HEK293 (cell line): ENCODE measurements around the gene CPM.

Experiments
- CTCF ChIA-PET: fragments of 350-600 bp; formaldehyde crosslinking; extraction: SDS; loops from one replicate; lab custom pipeline; 2021; ENCODE audit warnings: antibody characterized with exemption; lab: Yijun Ruan, JAX
- POLR2A ChIA-PET: fragments of 300-600 bp; formaldehyde crosslinking; extraction: SDS; loops from one replicate; lab custom pipeline; 2020; ENCODE audit warnings: antibody characterized with exemption, inconsistent platforms; lab: Yijun Ruan, JAX
- H3K27ac ChIP-seq: fragments of 200-500 bp; sonication (Bioruptor generic); 2 replicates; pipeline ENCODE4 v1.5.1; 2014; ENCODE audit warnings: low read depth, low read length, control low read depth, inconsistent platforms; ENCODE audit errors: extremely low read depth
- H3K36me3 ChIP-seq, 2 experiments: fragments of 200-500 bp in 1 of 2; sonication (Bioruptor generic) in 1 of 2; 1 replicate in 1 of 2; 2 replicates in 1 of 2; pipeline ENCODE4 v1.5.1; 2014 to 2017; ENCODE audit warnings: inconsistent platforms in 2 of 2, low read length in 2 of 2; ENCODE audit not compliant: control insufficient read depth in 2 of 2, insufficient read depth in 1 of 2
- H3K4me1 ChIP-seq: fragments of 200-500 bp; sonication (Bioruptor generic); 2 replicates; pipeline ENCODE4 v1.5.1; 2014; ENCODE audit warnings: mild to moderate bottlenecking, low read length, inconsistent platforms; ENCODE audit not compliant: control insufficient read depth, insufficient read depth
- H3K4me3 ChIP-seq: 2 replicates; pipeline ENCODE4 v1.5.1; 2011; ENCODE audit warnings: low read depth, mild to moderate bottlenecking, control low read depth, low read length, moderate library complexity
- H3K9me3 ChIP-seq: fragments of 200-500 bp; sonication (Bioruptor generic); 2 replicates; pipeline ENCODE4 v1.5.1; 2014; ENCODE audit warnings: low read depth, low read length, inconsistent platforms; ENCODE audit not compliant: control insufficient read depth, insufficient read depth
- CTCF ChIP-seq: fragments of 450-650 bp; formaldehyde crosslinking; IDR thresholded peaks from 2 replicates; pipeline ENCODE4 v1.5.1; 2016; ENCODE audit warnings: missing biosample characterization, missing genetic modification characterization
- GLIS1 ChIP-seq: fragments of 450-650 bp; formaldehyde crosslinking; IDR thresholded peaks from 2 replicates; pipeline ENCODE4 v1.5.1; 2016; ENCODE audit warnings: missing biosample characterization, missing genetic modification characterization
- KLF1 ChIP-seq: fragments of 450-650 bp; formaldehyde crosslinking; IDR thresholded peaks from 2 replicates; pipeline ENCODE4 v1.5.1; 2016; ENCODE audit warnings: missing biosample characterization, missing genetic modification characterization
- PRDM2 ChIP-seq: fragments of 450-650 bp; formaldehyde crosslinking; IDR thresholded peaks from 2 replicates; pipeline ENCODE4 v1.5.1; 2016; ENCODE audit warnings: missing biosample characterization, missing genetic modification characterization, borderline replicate concordance
- ZBTB20 ChIP-seq: fragments of 450-650 bp; formaldehyde crosslinking; IDR thresholded peaks from 2 replicates; pipeline ENCODE4 v1.5.1; 2016; ENCODE audit warnings: missing biosample characterization, missing genetic modification characterization
- ZBTB8A ChIP-seq: fragments of 450-650 bp; formaldehyde crosslinking; IDR thresholded peaks from 2 replicates; pipeline ENCODE4 v1.5.1; 2016; ENCODE audit warnings: missing biosample characterization, missing genetic modification characterization
- ZNF155 ChIP-seq: fragments of 450-650 bp; formaldehyde crosslinking; IDR thresholded peaks from 2 replicates; pipeline ENCODE4 v1.5.1; 2016; ENCODE audit warnings: missing biosample characterization, missing genetic modification characterization
- ZNF184 ChIP-seq: fragments of 450-650 bp; IDR thresholded peaks from 2 replicates; pipeline ENCODE4 v1.5.1; 2018; ENCODE audit warnings: missing biosample characterization, mild to moderate bottlenecking, missing genetic modification characterization
- ZNF19 ChIP-seq: fragments of 450-650 bp; formaldehyde crosslinking; IDR thresholded peaks from 2 replicates; pipeline ENCODE4; 2016; ENCODE audit warnings: missing biosample characterization, missing genetic modification characterization, low read depth
- ZNF324 ChIP-seq: fragments of 450-650 bp; formaldehyde crosslinking; IDR thresholded peaks from 2 replicates; pipeline ENCODE4 v1.5.1; 2016; ENCODE audit warnings: missing biosample characterization, missing genetic modification characterization
- ZNF391 ChIP-seq: fragments of 450-650 bp; formaldehyde crosslinking; IDR thresholded peaks from 2 replicates; pipeline ENCODE4 v1.5.1; 2016; ENCODE audit warnings: low read depth, missing biosample characterization, missing genetic modification characterization, borderline replicate concordance
- ZNF692 ChIP-seq: fragments of 450-650 bp; formaldehyde crosslinking; IDR thresholded peaks from 2 replicates; pipeline ENCODE4 v1.5.1; 2016; ENCODE audit warnings: missing biosample characterization, missing genetic modification characterization
- ZSCAN18 ChIP-seq: fragments of 450-650 bp; formaldehyde crosslinking; IDR thresholded peaks from 2 replicates; pipeline ENCODE4 v1.5.1; 2016; ENCODE audit warnings: missing biosample characterization, missing genetic modification characterization

Gene CPM

GRCh38 chr12:68886636-68887572 lies 46.1 kb downstream of the CPM start:
- H3K4me3 ChIP-seq = no peak overlapping the region
- CTCF ChIA-PET = interaction anchor here (0.6 kb wide), 1 partner anchor 11 kb away, joined by 3 read pairs; no protein-coding TSS in a partner anchor
- H3K36me3 ChIP-seq = no peaks in the 10 kb centered on the region
- no peak overlapping the region for H3K27ac ChIP-seq
- TF ChIP-seq CTCF (tag by site-specific recombination) = no peak
- TF ChIP-seq ZNF692 (tag by site-specific recombination) = no peak
- no peak for TF ChIP-seq ZBTB8A
- TF ChIP-seq ZNF184 (tag by site-specific recombination) = no peak
- no peak for TF ChIP-seq ZNF324 (tag by site-specific recombination)
- no peak for TF ChIP-seq ZNF19 (tag by site-specific recombination)
- TF ChIP-seq GLIS1 (tag by site-specific recombination) = no peak
- TF ChIP-seq ZBTB20 (tag by site-specific recombination) = no peak
- no peak for TF ChIP-seq KLF1
- no peak for TF ChIP-seq ZNF155
- no peak for TF ChIP-seq ZSCAN18 (tag by site-specific recombination)
- POLR2A ChIA-PET = no interaction called here
- H3K4me1 ChIP-seq = no peaks in the 10 kb centered on the region
- H3K9me3 ChIP-seq = no peaks in the 10 kb centered on the region

- Histone ChIP-seq H3K36me3 (no peaks in the 10 kb centered on the region), H3K27ac (no peak overlapping the region), H3K4me3 (no peak overlapping the region), H3K9me3 (no peaks in the 10 kb centered on the region), H3K4me1 (no peaks in the 10 kb centered on the region)
- POLR2A ChIA-PET = no interaction called here
- no peak for TF ChIP-seq ZNF391 (tag by site-specific recombination)
- no peak for TF ChIP-seq PRDM2 (tag by site-specific recombination)
- CTCF ChIA-PET = interaction anchor here (1.0 kb wide), 1 partner anchor 48 kb away, joined by 3 read pairs; no protein-coding TSS in a partner anchor
These were observed 47.6 kb downstream of the CPM start for GRCh38 chr12:68885381-68885780.
